GM12872 (cell line): Measurements from ENCODE around the gene TP73.

Source experiments
- TF ChIP-seq, protein P1 (sequence below): IDR thresholded peaks from 3 replicates; pipeline ENCODE4 v1.5.1; 2011; ENCODE audit warnings: low read depth, mild to moderate bottlenecking, low read length, moderate library complexity; ENCODE audit not compliant: insufficient read depth

Gene TP73

DNA sequence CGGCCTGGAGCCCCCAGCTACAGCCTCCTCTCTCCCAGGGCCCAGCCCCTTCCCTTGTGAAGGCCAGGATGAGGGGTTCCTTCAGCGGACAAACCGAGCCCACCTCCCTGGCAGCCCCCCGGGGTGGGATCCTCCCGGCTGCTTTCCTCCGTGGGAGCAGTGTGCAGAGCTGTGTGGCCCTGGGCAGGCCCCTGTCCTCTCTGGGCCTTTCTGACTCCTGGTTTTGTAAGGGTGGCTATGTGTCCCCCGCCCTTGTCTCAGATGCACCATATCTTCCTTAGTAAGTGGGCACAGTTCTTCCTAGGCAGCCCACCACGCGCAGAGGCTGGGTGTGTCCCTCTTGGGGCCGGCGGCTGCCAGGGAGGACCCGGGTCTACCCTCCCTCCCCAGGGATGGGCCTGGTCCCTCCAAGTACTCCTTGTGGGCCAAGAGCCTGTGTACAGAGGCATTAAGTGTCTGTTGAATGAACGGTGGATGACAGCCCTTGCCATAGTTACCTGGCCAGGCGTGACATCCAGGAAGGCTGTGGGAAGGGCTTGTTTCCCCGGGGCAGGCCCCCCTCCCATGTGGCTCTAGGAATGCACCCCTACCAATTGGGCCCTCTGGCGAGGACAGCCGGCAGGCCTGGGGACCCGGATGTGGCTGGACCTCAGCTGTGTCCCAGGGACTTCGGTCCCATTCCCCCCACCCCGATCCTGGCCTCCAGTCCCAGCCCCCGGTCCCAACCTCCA, 124.1 kb downstream of the TP73 start:
- TF ChIP-seq, protein P1, sequence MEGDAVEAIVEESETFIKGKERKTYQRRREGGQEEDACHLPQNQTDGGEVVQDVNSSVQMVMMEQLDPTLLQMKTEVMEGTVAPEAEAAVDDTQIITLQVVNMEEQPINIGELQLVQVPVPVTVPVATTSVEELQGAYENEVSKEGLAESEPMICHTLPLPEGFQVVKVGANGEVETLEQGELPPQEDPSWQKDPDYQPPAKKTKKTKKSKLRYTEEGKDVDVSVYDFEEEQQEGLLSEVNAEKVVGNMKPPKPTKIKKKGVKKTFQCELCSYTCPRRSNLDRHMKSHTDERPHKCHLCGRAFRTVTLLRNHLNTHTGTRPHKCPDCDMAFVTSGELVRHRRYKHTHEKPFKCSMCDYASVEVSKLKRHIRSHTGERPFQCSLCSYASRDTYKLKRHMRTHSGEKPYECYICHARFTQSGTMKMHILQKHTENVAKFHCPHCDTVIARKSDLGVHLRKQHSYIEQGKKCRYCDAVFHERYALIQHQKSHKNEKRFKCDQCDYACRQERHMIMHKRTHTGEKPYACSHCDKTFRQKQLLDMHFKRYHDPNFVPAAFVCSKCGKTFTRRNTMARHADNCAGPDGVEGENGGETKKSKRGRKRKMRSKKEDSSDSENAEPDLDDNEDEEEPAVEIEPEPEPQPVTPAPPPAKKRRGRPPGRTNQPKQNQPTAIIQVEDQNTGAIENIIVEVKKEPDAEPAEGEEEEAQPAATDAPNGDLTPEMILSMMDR: no peak

DNA sequence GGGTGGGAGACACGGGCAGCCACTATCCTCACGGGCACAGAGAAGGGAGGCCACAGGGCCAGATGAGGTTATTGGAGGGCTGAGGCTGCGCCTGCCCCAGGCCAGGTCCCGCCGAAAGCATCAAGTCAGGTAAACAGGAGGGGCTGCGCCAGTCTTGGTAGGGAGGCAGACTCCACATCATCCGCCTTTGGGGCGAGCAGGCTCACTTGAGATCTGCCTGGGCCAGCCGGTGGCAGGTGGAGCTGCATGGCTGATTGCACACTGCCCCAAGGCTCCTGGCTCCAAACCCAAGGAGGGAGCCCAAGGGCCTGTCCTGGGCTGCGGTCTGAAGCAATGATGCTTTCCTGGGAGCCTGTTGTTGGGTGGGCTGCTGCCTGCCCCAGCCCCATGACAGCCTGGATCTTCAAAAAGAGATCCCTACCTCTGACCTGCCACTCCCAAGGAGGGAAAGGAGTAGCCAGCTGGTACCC, 124.8 kb downstream of the TP73 start:
- TF ChIP-seq, protein P1: no peak

- TF ChIP-seq, protein P1: no peak
These were observed 125.6 kb downstream of the TP73 start for GRCh38 chr1:3777647-3778589.

DNA sequence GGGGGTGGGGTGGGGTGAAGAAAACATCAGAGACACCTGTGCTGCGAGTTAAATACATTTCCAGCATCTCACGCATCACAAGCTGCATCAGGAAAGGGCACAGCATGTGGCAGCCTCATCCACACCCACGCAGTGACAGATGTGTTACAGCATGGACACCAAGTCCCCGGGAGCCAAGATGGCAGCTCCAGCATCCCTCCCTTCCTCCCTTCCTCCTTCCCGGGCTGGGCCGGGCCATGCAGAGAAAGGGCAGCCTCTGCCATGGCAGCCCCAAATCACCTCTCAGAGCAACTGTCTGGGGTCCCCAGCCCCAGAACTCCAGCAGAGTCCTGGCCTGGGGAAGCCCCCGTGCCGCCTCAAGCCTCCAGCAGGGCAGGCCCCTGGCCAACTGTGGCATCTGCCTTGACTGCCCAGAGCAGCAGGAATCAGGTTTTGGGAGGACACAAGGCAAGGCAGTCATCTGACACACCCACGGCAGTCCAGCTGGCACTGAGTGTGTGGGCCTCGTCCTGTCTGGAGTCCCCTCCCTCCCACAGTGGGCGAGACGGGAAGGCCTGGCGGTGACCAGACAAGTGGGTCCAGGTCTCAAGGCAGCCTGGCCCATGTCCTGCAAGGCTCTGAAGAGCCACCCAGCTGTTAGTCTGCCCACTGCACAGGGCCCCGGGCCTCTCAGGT, 126.4 kb downstream of the TP73 start:
- TF ChIP-seq, protein P1: no peak

- TF ChIP-seq, protein P1: no peak
These were observed 127.1 kb downstream of the TP73 start for GRCh38 chr1:3779265-3779911.

- TF ChIP-seq, protein P1: no peak
These were observed 127.6 kb downstream of the TP73 start for GRCh38 chr1:3779912-3780416.
